Measurements from ENCODE around the gene PITPNM2.

GRCh38 chr12:123141615-123142517 is 9.0 kb downstream of the PITPNM2 start:
- TF ChIP-seq POLR2AphosphoS5 (IDR thresholded peaks at IDR 0.05; ENCODE audit: low read depth, low read length) (no peak), RCOR1 (IDR thresholded peaks at IDR 0.05; ENCODE audit: low read length) (no peak)

Data from SK-N-SH (cell line).